HG03439 (cell line): ENCODE data around the gene ZC3H15.
A peak's percentile ranks its signal among the peaks of the same experiment; 100 is the strongest.
"Not testable (repeated sequence)": the region's sequence is repeated elsewhere in the genome, so short reads cannot be mapped to it uniquely, and the experiment has no call there.

Experiments used
- ATAC-seq: cut with Tn5 transposase; IDR thresholded peaks from one replicate; pipeline ENCODE4 v1.9.1; 2021; ENCODE audit warnings: mild to moderate bottlenecking, moderate library complexity; ENCODE audit not compliant: unreplicated experiment

ZC3H15 gene

GRCh38 chr2:186485871-186486650 is at the start of gene ZC3H15:
TSS of gene ZC3H15 (plus strand) at chr2:186486260. CDS start at chr2:186486383, 123 bp downstream.
- ATAC-seq, result peak; percentile 91

DNA sequence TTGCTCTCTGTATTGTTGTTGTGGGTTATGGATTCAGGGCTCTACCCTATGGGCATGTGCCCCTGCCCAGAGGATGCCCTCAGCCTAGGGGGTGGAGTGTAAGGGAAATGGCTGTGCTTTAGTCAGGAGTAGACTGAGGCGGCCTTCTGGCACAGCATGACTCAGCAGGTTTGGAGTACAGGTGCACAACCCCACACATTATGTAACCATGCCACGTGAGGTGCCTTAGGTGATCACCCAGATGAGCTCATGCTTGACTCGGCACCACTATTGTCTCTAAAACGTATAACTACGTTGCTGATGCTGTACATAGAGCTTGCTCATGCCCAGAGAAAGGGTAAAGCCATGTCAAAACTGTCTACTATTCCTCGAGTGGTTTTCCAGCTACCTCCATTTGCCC is 48.3 kb upstream of the ZC3H15 start:
- no peak for ATAC-seq

GRCh38 chr2:186439673-186440095 is 46.4 kb upstream of the ZC3H15 start:
- not testable (repeated sequence) for ATAC-seq

GRCh38 chr2:186440506-186440905 is 45.6 kb upstream of the ZC3H15 start:
- ATAC-seq, result no peak

DNA sequence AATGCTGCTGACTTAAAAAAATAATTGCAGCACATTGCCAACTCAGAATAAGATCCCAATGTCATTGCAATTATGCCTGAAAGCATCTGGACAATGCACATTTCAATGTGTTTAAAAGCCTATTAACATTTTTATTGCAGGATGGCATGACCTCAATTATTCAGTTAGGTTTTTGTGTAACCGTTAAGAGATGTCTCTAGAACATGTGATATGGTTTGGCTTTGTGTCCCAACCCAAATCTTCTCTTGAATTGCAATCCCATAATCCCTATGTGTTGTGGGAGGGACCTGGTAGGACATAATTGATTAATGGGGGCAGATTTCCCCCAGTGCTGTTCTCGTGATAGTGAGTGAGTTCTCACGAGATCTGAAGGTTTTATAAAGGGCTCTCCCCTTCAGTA is 43.2 kb upstream of the ZC3H15 start:
- no peak for ATAC-seq

DNA sequence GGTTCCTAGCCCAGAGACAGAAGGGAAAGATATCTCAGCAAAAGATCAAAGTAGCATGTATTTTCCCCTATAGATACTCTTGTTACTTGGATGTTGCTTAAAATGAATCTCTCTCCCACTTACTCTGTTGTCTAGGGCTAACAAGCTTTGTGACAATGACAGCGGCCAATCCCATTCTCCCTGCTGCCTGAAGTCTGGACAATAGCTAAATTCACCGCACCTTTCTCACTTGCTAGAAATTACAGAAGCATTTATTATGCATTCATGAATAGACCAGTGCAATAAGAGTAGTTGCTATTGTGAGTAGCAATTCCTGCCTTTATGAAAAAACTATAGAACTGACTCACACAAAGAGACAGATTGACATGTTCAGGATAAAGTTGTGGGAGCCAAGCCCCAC is 42.2 kb upstream of the ZC3H15 start:
- ATAC-seq, result no peak

DNA sequence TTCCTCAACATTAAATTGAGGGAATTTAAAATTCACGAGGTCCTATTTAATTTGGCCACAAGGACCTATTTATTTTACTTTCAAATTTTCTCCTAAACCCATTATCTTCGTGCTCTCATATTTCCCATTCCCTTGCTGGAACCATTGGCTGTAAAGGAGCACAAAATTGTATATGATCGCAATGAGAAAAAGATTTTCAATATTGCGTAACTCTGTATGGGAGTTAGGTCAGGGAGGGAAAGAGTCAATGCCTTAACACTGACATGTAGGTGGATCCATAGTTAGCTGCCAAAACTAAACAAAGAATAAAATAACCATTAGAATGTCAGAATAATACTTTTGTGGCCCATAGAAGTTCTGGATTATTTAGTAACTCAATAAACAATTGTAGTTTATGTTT is 40.6 kb upstream of the ZC3H15 start:
- no peak for ATAC-seq

GRCh38 chr2:186455613-186456012 is 30.4 kb upstream of the ZC3H15 start:
- ATAC-seq, result no peak

- ATAC-seq, result no peak
Observed at GRCh38 chr2:186456941-186457340, 29.1 kb upstream of the ZC3H15 start.

DNA sequence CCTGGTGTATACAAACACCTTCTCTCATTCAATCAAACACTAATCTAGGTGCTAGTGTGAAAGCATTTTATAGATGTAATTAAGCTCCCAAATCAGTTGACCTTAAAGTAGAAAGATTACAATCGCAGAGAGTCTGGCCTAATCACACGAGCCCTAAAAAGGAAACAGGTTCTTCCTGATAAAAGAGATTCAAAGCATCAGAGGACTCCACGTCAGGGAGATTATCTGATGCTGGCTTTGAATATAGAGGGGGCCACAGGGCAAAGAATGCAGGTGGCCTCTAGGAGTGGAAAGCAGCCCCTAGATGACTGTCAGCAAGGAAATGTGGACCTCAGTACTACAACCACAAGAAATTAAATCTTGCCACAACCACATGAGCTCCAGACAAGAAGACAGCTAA is 28.2 kb upstream of the ZC3H15 start:
- ATAC-seq, result no peak

DNA sequence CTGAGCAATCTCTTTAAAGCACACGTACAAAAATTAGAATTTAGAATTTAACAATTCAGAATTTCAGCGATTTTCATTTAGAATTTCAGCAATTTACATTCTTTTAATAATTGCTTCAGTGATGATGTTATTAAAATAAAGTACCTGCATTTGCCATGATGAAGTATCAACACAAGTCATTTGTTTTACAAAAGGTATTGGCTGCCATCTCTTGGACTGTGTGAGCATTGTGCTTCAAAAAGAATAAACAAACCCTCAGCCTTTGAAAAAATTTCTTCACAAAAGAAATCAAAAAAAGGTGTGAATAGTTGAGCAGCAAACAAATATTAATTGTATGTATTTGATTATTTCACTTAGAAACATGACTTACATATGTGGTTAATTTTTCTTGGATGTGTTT is 27.1 kb upstream of the ZC3H15 start:
- no peak for ATAC-seq

DNA sequence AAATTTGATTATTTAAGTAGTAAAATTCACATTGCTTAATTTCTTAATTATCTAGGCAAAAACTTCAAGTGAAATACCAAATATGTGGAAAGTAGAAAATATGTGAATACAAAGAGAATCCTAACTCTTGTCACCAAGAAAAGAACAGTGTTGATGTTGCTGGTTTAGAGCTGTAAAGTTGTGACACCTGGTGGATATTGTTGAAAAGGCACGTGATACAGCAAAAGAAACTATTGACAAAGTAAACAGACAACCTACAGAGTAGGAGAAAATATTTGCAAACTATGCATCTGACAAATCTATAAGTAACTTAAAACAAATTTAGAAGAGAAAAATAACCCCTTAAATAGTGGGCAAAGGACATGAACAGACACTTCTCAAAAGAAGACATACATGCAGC is 25.6 kb upstream of the ZC3H15 start:
- peak; percentile 57 for ATAC-seq

DNA sequence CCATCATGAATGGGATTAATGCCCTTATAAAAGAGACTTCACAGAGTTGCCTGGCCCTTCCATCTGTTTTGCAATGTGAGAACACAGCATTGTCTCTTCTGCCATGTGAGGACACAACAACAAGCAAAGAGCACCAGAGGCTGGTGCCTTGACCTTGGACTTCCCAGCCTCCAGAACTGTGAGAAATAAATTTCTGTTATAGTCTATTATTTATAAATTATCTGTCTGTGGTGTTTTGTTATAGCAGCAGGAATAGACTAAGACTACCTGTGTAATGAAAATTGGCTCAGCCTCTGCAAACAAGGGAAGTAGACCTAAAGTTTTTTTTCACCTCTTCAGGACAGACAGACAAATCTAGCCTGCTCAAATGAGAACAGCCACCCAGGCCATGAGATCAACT is 19.3 kb upstream of the ZC3H15 start:
- ATAC-seq, result no peak

DNA sequence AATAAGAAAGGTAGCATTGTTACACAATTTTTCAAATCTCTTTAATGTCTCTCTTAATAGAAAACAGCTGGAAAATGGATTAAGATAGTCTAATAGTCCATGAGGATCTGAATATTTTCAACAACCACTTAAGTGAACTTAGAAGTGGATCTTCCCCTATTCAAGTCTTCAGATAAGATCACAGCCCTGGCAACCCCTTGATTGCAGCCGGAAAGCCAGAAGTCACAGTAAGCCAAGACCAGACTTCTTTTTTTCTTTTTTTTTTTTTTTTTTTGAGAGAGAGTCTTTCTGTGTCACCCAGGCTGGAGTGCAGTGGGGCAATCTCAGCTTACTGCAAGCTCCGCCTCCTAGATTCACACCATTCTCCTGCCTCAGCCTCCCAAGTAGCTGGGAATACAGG is 18.6 kb upstream of the ZC3H15 start:
- no peak for ATAC-seq

DNA sequence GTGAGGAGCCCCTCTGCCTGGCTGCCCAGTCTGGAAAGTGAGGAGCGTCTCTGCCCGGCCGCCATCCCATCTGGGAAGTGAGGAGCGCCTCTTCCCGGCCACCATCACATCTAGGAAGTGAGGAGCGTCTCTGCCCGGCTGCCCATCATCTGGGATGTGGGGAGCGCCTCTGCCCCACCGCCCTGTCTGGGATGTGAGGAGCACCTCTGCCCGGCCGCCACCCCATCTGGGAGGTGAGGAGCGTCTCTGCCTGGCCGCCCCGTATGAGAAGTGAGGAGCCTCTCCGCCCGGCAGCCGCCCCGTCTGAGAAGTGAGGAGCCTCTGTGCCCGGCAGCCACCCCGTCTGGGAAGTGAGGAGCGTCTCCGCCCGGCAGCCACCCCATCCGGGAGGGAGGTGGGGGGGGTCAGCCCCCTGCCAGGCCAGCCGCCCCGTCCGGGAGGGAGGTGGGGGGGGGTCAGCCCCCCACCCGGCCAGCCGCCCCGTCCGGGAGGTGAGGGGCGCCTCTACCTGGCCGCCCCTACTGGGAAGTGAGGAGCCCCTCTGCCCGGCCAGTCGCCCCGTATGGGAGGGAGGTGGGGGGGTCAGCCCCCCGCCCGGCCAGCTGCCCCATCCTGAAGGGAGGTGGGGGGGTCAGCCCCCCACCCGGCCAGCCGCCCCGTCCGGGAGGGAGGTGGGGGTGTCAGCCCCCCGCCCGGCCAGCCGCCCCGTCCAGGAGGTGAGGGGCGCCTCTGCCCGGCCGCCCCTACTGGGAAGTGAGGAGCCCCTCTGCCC is 13.2 kb upstream of the ZC3H15 start:
- ATAC-seq, result not testable (repeated sequence)

DNA sequence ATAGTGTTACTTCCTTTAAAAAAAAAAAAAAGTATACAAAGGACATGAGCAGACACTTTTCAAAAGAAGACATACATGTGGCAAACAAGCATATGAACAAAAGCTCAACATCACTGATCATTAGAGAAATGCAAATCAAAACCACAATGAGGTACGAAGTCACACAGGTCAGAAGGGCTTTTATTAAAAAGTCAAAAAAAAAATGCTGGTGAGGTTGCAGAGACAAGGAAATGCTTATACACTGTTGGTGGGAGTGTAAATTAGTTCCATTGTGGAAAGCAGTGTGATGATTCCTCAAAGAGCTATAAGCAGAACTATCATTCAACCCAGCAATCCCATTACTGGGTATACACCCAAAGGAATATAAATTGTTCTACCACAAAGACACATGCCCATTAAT is 11.8 kb upstream of the ZC3H15 start:
- not testable (repeated sequence) for ATAC-seq

DNA sequence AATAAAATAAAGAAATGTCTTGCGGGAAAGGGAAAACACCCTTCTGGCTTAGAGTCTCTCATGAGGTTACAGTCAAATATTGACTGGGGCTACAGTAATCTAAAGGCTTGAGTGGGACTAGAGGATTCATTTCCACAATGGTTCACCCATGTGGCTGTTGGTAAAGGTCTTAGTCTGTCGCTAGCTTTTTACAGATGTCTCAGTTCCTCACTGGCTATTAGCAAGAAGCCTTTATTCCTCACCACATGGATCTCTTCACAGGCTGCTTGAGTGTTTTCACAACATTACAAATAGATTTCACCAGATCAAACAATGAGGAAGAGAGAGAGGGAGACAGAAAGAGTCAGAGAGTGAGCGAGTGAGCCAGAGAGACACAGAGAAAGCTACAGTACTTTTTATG is 8.3 kb upstream of the ZC3H15 start:
- ATAC-seq, result no peak

GRCh38 chr2:186480991-186481390 is 5.1 kb upstream of the ZC3H15 start:
- no peak for ATAC-seq

GRCh38 chr2:186484062-186484735 is 1.9 kb upstream of the ZC3H15 start:
- no peak for ATAC-seq

- ATAC-seq, result no peak
Observed at GRCh38 chr2:186485576-186485870, 537 bp upstream of the ZC3H15 start.

DNA sequence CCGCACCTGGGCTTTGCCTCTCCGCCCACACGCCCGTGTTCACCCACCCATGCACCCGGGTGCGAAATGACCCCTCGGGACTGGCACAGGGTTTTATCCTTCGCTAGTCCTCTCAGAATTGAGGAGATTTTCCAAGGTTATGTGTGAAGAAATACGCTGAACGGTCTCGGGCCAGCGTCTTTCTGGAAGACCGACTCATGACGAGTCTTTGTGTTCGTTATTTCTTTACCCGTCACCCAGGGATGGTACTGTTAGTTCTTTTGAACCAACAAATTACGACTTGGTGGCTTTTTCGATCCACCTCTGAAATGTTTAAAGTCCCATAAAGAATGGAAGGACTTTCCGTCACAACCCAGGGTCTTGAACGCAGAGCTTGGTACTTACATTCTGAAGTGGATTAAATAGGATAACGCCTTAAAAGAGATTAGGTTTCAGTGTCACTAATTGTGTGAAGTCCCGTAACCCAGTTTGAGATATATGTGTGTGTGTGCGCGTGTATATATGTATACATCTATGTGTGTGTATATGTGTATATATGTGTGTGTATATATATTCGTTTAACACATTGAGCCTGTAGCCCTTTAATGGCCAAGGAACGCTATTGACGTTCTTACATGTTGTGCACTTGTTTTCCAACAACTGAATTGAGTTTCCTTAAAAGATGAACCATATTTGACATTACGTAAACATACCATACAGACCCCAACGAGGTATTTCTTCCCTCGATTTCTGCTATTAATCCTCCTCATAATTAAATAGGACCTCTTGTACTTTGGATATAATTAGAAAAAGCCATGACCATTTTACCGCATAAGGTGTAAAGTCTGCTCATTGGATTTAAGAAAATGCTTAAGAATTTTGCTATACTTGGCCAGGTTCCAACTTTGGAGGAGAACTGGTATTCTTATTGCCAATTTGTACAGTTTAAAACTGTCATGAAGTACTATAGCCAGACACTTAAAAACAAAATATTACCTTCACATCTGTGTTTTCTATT is 889 bp downstream of the ZC3H15 start:
- ATAC-seq, result no peak
